HEK293 (cell line): ENCODE results near the gene ANKRD1.

ENCODE experiments used
- CTCF ChIA-PET: fragments of 350-600 bp; formaldehyde crosslinking; extraction: SDS; loops from one replicate; lab custom pipeline; 2021; ENCODE audit warnings: antibody characterized with exemption; lab: Yijun Ruan, JAX
- POLR2A ChIA-PET: fragments of 300-600 bp; formaldehyde crosslinking; extraction: SDS; loops from one replicate; lab custom pipeline; 2020; ENCODE audit warnings: antibody characterized with exemption, inconsistent platforms; lab: Yijun Ruan, JAX
- H3K27ac ChIP-seq: fragments of 200-500 bp; sonication (Bioruptor generic); 2 replicates; pipeline ENCODE4 v1.5.1; 2014; ENCODE audit warnings: low read depth, low read length, control low read depth, inconsistent platforms; ENCODE audit errors: extremely low read depth
- H3K36me3 ChIP-seq, 2 experiments: fragments of 200-500 bp in 1 of 2; sonication (Bioruptor generic) in 1 of 2; 1 replicate in 1 of 2; 2 replicates in 1 of 2; pipeline ENCODE4 v1.5.1; 2014 to 2017; ENCODE audit warnings: inconsistent platforms in 2 of 2, low read length in 2 of 2; ENCODE audit not compliant: control insufficient read depth in 2 of 2, insufficient read depth in 1 of 2
- H3K4me1 ChIP-seq: fragments of 200-500 bp; sonication (Bioruptor generic); 2 replicates; pipeline ENCODE4 v1.5.1; 2014; ENCODE audit warnings: mild to moderate bottlenecking, low read length, inconsistent platforms; ENCODE audit not compliant: control insufficient read depth, insufficient read depth
- H3K4me3 ChIP-seq: 2 replicates; pipeline ENCODE4 v1.5.1; 2011; ENCODE audit warnings: low read depth, mild to moderate bottlenecking, control low read depth, low read length, moderate library complexity
- H3K9me3 ChIP-seq: fragments of 200-500 bp; sonication (Bioruptor generic); 2 replicates; pipeline ENCODE4 v1.5.1; 2014; ENCODE audit warnings: low read depth, low read length, inconsistent platforms; ENCODE audit not compliant: control insufficient read depth, insufficient read depth
- ELK4 ChIP-seq: IDR thresholded peaks from 2 replicates; pipeline ENCODE4 v1.6.1; 2011; ENCODE audit warnings: mild to moderate bottlenecking, low read depth, low read length, borderline replicate concordance
- OSR2 ChIP-seq: fragments of 450-650 bp; formaldehyde crosslinking; IDR thresholded peaks from 2 replicates; pipeline ENCODE4 v1.5.1; 2016; ENCODE audit warnings: missing biosample characterization, missing genetic modification characterization
- RBAK ChIP-seq: fragments of 450-650 bp; formaldehyde crosslinking; IDR thresholded peaks from 2 replicates; pipeline ENCODE4 v1.5.1; 2016; ENCODE audit warnings: missing biosample characterization, missing genetic modification characterization
- SP2 ChIP-seq: fragments of 450-650 bp; formaldehyde crosslinking; IDR thresholded peaks from 2 replicates; pipeline ENCODE4 v1.5.1; 2016; ENCODE audit warnings: missing biosample characterization, missing genetic modification characterization
- TRIM28 ChIP-seq: IDR thresholded peaks from 2 replicates; pipeline ENCODE4 v1.6.1; 2011; ENCODE audit warnings: low read length, control low read depth, borderline replicate concordance
- ZBTB21 ChIP-seq: fragments of 450-650 bp; formaldehyde crosslinking; IDR thresholded peaks from 2 replicates; pipeline ENCODE4 v1.5.1; 2017; ENCODE audit warnings: missing biosample characterization, missing genetic modification characterization
- ZEB2 ChIP-seq: fragments of 450-650 bp; formaldehyde crosslinking; IDR thresholded peaks from 2 replicates; pipeline ENCODE4 v1.5.1; 2016; ENCODE audit warnings: missing biosample characterization, missing genetic modification characterization
- ZNF10 ChIP-seq: fragments of 450-650 bp; formaldehyde crosslinking; IDR thresholded peaks from 2 replicates; pipeline ENCODE4 v1.5.1; 2017; ENCODE audit warnings: missing biosample characterization, missing genetic modification characterization
- ZNF155 ChIP-seq: fragments of 450-650 bp; formaldehyde crosslinking; IDR thresholded peaks from 2 replicates; pipeline ENCODE4 v1.5.1; 2016; ENCODE audit warnings: missing biosample characterization, missing genetic modification characterization
- ZNF16 ChIP-seq: fragments of 450-650 bp; formaldehyde crosslinking; IDR thresholded peaks from 2 replicates; pipeline ENCODE4 v1.5.1; 2016; ENCODE audit warnings: low read depth, missing biosample characterization, missing genetic modification characterization
- ZNF174 ChIP-seq: fragments of 450-650 bp; formaldehyde crosslinking; IDR thresholded peaks from 2 replicates; pipeline ENCODE4 v1.5.0; 2017; ENCODE audit warnings: missing biosample characterization, mild to moderate bottlenecking, missing genetic modification characterization
- ZNF175 ChIP-seq: fragments of 450-650 bp; formaldehyde crosslinking; IDR thresholded peaks from 2 replicates; pipeline ENCODE4 v1.5.1; 2016; ENCODE audit warnings: missing biosample characterization, missing genetic modification characterization
- ZNF302 ChIP-seq: fragments of 450-650 bp; formaldehyde crosslinking; IDR thresholded peaks from 2 replicates; pipeline ENCODE4 v1.5.1; 2016; ENCODE audit warnings: missing biosample characterization, missing genetic modification characterization, low read depth
- ZNF398 ChIP-seq: fragments of 450-650 bp; formaldehyde crosslinking; IDR thresholded peaks from 2 replicates; pipeline ENCODE4 v1.5.1; 2017; ENCODE audit warnings: missing biosample characterization, missing genetic modification characterization
- ZNF449 ChIP-seq: fragments of 450-650 bp; formaldehyde crosslinking; IDR thresholded peaks from 2 replicates; pipeline ENCODE4 v1.5.1; 2017; ENCODE audit warnings: missing biosample characterization, mild to moderate bottlenecking, missing genetic modification characterization, moderate library complexity
- ZNF529 ChIP-seq: fragments of 450-650 bp; formaldehyde crosslinking; IDR thresholded peaks from 2 replicates; pipeline ENCODE4 v1.5.1; 2017; ENCODE audit warnings: missing genetic modification characterization, missing biosample characterization; ENCODE audit not compliant: insufficient replicate concordance
- ZNF621 ChIP-seq: fragments of 450-650 bp; formaldehyde crosslinking; IDR thresholded peaks from 2 replicates; pipeline ENCODE4 v1.5.1; 2017; ENCODE audit warnings: missing biosample characterization, missing genetic modification characterization
- ZNF626 ChIP-seq: fragments of 450-650 bp; sonication (Bioruptor Pico); formaldehyde crosslinking; IDR thresholded peaks from 2 replicates; pipeline ENCODE4 v1.5.1; 2018; ENCODE audit warnings: missing biosample characterization, missing genetic modification characterization, inconsistent platforms
- ZNF645 ChIP-seq: fragments of 450-650 bp; formaldehyde crosslinking; IDR thresholded peaks from 2 replicates; pipeline ENCODE4; 2016; ENCODE audit warnings: missing biosample characterization, missing genetic modification characterization
- ZNF777 ChIP-seq: fragments of 450-650 bp; formaldehyde crosslinking; IDR thresholded peaks from 2 replicates; pipeline ENCODE4 v1.5.1; 2017; ENCODE audit warnings: missing biosample characterization, missing genetic modification characterization, borderline replicate concordance
- ZNF843 ChIP-seq: fragments of 450-650 bp; formaldehyde crosslinking; IDR thresholded peaks from 2 replicates; pipeline ENCODE4 v1.5.1; 2016; ENCODE audit warnings: missing biosample characterization, missing genetic modification characterization
- ZSCAN5A ChIP-seq: fragments of 450-650 bp; formaldehyde crosslinking; IDR thresholded peaks from 2 replicates; pipeline ENCODE4 v1.5.1; 2016; ENCODE audit warnings: missing biosample characterization, missing genetic modification characterization

The ANKRD1 gene

GRCh38 chr10:90890347-90890746 lies 30.5 kb downstream of the ANKRD1 start (continued):
- TF ChIP-seq ELK4 (no peak), RBAK (tag by site-specific recombination) (no peak), ZNF302 (no peak), ZNF529 (tag by site-specific recombination) (no peak)

- ChIA-PET POLR2A (no interaction called here), CTCF (interaction anchor here (0.7 to 3.1 kb wide), 5 partner anchors 12 to 1628 kb away, joined by 3 to 9 read pairs (median 3); partner anchors contain the start of gene RPP30)
- H3K4me1 ChIP-seq, result no peaks in the 10 kb centered on the region
- peaks cover 64 to 97% of the 10 kb centered on the region in 2 experiments for H3K36me3 ChIP-seq
- TF ChIP-seq ZBTB21 (no peak), ZNF16 (no peak), SP2 (tag by site-specific recombination) (no peak), ZNF449 (tag by site-specific recombination) (no peak), ZNF843 (tag by site-specific recombination) (no peak)
- no peak overlapping the region for H3K27ac ChIP-seq
- H3K9me3 ChIP-seq, result no peaks in the 10 kb centered on the region
- no peak overlapping the region for H3K4me3 ChIP-seq
Measured at GRCh38 chr10:90889636-90890035, 31.3 kb downstream of the ANKRD1 start.

GRCh38 chr10:90888387-90888786 lies 32.5 kb downstream of the ANKRD1 start:
- H3K4me3 ChIP-seq, result no peak overlapping the region
- no peak for TF ChIP-seq ZNF398
- no peak for TF ChIP-seq ZNF645
- no peak for TF ChIP-seq ZNF10 (tag by site-specific recombination)
- TF ChIP-seq ZNF155 (tag by site-specific recombination), result no peak
- no peak for TF ChIP-seq ZNF529 (tag by site-specific recombination)
- no peak for TF ChIP-seq TRIM28
- peaks cover 60 to 94% of the 10 kb centered on the region in 2 experiments for H3K36me3 ChIP-seq
- no peaks in the 10 kb centered on the region for H3K9me3 ChIP-seq
- no peak overlapping the region for H3K27ac ChIP-seq
- ChIA-PET POLR2A (no interaction called here), CTCF (interaction anchor here (0.6 to 3.1 kb wide), 6 partner anchors 9 to 1813 kb away, joined by 3 to 32 read pairs (median 4); partner anchors contain the start of gene RPP30)
- H3K4me1 ChIP-seq, result no peaks in the 10 kb centered on the region

- ChIA-PET POLR2A (interaction anchor here (0.7 kb wide), 1 partner anchor 242 kb away, joined by 3 read pairs; no protein-coding TSS in a partner anchor), CTCF (interaction anchor here (0.7 to 3.1 kb wide), 4 partner anchors 8 to 363 kb away, joined by 3 to 32 read pairs (median 6); no protein-coding TSS in a partner anchor)
- no peak overlapping the region for H3K27ac ChIP-seq
- H3K9me3 ChIP-seq, result no peaks in the 10 kb centered on the region
- H3K4me3 ChIP-seq, result no peak overlapping the region
- H3K4me1 ChIP-seq, result no peaks in the 10 kb centered on the region
- peaks cover 59 to 90% of the 10 kb centered on the region in 2 experiments for H3K36me3 ChIP-seq
- TF ChIP-seq ZNF621 (tag by site-specific recombination) (no peak), ZNF174 (tag by site-specific recombination) (no peak), ZNF175 (tag by site-specific recombination) (no peak), OSR2 (tag by site-specific recombination) (no peak), ZNF626 (no peak), ZSCAN5A (tag by site-specific recombination) (no peak), ZEB2 (tag by site-specific recombination) (no peak), ZNF777 (no peak)
Measured at GRCh38 chr10:90887555-90887954, 33.3 kb downstream of the ANKRD1 start.
